Activated CD8-positive, alpha-beta memory T cell treated with anti-CD3 and anti-CD28 coated beads, Interleukin-2, amount 50 U/mL, for 4 hours (primary cell): ENCODE measurements around the gene GUCA1C.

Source experiments
- DNase-seq: peaks from one replicate; pipeline ENCODE4 v3.0.0-alpha.2; 2020

GUCA1C gene

DNA sequence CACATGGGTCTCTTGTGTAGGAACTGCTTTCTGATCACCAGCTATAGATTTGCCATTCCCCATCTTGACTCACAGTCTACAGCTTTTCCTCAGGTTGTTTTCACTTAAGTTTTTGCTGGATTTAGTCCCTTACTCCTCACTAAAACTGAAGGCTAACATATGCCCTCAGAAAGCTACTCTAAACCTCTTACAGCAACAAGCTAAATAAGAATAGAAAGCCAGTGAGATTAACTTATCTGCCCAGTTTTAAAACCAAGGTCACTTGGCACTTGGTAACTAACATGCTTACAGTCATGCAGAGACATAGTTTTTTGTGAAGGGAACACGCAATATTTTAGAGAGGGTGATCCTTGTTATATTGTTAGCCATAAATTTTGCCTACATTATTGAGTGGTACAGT, at the start of gene GUCA1C:
Gene GUCA1C, minus strand, starts transcription at position 180 of the 400 bp plus-strand sequence. Its CDS starts 117 bp downstream, at position 63.
- no peak for DNase-seq

- DNase-seq = no peak
Observed at GRCh38 chr3:108998436-108998835, 44.8 kb upstream of the GUCA1C start.

DNA sequence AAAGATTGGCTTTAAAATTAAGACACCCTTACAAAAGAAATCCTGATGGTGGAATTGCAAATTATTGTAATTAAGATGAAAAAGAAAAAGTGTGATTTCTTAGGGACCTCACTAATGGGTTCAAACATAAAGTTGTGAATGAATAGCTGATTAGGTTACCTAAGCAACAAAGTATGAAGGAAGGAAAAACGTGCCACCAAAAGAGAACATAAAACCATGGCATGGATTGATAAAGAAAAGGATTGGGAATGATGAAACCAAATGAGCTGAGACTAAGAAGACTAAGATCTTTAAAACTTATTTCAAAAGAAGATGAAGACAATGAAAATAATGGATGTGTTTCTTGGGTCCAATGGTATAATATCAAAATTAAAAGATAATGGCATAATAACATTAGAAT, 32.2 kb upstream of the GUCA1C start:
- DNase-seq = no peak

- no peak for DNase-seq
Observed at GRCh38 chr3:108983051-108983450, 29.4 kb upstream of the GUCA1C start.

DNA sequence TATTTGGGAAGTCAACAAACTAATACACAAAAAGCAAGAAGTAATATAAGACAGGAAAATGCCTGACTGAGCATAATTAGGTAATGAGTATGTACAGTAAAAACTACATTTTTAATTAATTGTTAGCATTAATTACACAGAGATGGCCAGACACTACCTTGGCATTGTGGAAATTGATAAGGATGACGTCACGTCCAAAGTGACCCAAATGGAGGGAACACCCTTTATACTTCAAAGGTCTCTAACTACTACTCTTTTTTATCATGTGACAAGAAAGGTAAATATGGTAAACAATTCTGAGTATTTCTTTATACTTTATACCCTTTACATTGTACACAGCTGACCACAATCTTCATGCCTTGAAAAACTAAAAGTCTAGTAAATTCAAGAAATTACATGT, 22.4 kb upstream of the GUCA1C start:
- DNase-seq = no peak

DNA sequence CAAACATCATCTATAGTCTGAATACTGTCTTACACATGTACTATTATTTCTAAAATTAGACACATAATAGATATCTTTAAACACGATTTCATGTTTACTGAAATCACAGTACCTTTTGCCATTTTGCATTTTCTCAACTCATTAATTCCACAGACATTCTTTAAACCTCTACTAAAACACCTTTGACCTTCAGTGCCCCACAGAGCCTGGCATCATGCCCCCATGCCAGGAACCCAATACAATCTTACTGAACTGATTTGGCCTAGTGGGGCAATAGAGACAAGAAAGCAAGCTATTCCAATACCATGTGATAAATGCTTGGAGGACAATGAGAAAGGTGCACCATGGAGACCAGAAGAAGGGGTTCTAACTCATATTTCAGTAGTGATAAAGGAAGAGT, 19.3 kb upstream of the GUCA1C start:
- no peak for DNase-seq

DNA sequence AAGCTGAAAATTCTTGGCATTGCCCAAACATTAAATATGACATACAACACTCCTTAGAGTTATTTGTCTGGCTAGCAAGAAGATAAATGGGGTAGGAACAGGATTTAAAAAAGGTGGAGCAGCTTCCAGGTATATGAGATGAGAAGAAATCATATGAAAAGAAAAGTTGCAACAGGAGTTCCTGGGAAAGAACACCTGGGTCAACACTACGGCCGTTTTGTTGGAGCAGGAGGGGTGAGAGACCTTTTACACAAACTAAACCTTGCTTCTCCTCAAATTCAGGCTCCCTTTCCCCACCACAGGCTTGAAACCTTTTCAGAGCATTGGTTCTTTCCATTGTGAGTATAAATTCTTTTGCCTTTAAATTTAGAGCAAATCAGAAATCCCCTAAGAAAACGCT, 18.8 kb upstream of the GUCA1C start:
- DNase-seq = no peak

DNA sequence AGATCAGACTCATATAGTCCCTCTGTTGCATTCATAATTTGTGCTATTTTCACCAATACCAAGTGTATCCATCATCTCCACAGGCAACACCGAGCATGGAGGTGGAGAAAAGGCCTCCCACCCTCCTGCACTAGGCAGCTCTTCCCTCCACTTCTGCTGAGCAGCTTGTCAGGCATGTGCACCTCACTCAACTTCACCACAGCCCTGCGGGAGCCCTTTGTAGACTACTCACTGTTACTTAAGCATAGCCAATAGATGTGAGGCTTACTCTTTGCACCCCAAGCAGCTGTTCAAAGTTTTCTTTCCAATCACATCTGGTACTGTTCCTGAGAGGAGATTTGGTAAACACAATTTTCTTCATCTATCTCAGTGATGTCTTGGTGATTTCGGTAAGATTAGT, 16.9 kb upstream of the GUCA1C start:
- no peak for DNase-seq

- DNase-seq = no peak
Observed at GRCh38 chr3:108966773-108967172, 13.1 kb upstream of the GUCA1C start.

GRCh38 chr3:108959017-108959416, 5.3 kb upstream of the GUCA1C start:
- no peak for DNase-seq

- no peak for DNase-seq
Observed at GRCh38 chr3:108953210-108953609, 469 bp downstream of the GUCA1C start.

DNA sequence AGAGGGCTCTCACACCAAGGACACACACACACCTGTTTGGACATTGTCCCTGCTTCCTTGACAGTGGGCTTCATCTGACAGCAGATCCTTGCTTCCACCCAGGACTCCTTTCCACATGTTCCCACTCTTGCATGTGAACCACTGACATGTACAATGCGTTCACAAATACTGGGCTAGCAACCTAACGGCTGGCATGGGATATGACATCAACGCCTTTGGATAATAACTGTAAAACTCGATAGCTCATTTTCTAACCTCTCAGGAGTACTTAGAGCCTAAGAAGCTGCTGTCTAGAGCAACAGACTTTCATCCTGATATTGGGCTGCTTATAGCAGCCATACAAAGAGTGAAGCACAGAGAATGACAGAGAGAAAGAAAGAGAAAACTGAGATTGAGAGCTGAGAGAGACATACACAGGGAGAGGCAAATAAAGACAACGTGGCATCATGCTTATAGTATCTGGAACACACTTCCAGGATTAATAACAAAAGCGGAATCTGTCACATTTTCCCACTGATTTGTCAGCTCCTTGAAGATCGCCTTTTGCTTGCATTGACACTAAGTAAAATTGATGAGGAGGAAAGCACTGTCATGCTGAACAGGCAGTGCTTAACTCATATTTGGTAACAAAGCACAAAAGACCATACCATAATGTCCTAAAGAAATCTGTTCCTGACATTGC, 1.7 kb downstream of the GUCA1C start:
- DNase-seq = no peak

GRCh38 chr3:108947855-108948254, 5.8 kb downstream of the GUCA1C start:
- DNase-seq = no peak

- DNase-seq = no peak
Observed at GRCh38 chr3:108946292-108947285, 7.1 kb downstream of the GUCA1C start.

GRCh38 chr3:108940568-108941263, 13.0 kb downstream of the GUCA1C start:
- DNase-seq = no peak

GRCh38 chr3:108940166-108940565, 13.5 kb downstream of the GUCA1C start:
- no peak for DNase-seq

DNA sequence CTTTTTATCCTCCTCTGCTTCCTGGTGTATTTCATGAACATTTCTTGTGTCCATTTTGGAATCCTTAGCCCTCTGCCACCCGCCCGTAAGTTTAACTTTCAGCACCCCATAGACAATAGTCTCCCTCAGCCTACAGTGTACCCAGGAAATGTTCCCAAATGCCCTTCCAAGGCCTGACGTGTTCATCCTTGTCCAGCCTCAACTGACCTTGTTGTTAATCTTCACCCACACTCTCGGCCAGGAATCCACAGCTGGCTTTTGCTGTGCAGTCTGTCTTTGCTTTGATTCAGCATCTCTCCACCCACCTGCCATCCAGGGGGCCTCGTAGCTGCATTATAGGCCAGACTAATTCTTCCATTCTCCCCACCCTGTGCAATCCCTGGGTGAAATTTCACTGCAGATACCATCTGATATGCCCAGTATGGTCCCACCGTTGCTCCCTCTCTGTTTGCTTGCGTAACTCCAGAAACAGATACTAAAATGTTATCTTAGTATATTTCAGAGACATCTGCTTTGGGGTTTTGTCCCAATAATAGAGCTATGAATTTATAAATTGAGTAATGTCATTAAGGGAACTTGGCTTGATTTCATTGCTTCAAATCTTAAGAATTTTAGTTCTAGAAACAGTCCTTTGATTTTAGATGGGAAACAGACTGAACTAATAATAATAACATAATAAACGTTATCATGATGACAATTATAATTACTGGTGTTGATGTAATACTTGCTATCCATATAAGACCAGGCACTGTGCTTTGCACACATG, 16.6 kb downstream of the GUCA1C start:
- DNase-seq = no peak

GRCh38 chr3:108931035-108931434, 22.6 kb downstream of the GUCA1C start:
- DNase-seq = no peak

DNA sequence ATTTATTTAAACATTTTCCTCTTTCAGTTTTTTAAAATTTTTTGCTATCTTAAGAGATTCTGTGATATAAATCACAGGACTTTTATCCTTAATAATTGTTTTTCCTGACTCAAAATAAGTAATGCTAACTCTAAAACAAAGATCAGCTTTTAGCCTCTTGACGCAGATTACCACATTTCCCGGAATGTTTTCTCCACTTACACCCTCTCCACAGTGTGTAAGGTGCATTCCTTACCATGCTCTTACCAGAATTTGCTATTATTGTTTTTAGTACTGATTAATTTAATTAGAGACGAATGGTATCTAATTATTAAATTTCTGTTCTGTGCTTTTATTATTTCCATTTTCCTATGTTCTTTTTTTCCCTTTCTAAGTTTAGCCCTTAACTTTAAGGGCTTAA, 34.8 kb downstream of the GUCA1C start:
- DNase-seq = no peak

DNA sequence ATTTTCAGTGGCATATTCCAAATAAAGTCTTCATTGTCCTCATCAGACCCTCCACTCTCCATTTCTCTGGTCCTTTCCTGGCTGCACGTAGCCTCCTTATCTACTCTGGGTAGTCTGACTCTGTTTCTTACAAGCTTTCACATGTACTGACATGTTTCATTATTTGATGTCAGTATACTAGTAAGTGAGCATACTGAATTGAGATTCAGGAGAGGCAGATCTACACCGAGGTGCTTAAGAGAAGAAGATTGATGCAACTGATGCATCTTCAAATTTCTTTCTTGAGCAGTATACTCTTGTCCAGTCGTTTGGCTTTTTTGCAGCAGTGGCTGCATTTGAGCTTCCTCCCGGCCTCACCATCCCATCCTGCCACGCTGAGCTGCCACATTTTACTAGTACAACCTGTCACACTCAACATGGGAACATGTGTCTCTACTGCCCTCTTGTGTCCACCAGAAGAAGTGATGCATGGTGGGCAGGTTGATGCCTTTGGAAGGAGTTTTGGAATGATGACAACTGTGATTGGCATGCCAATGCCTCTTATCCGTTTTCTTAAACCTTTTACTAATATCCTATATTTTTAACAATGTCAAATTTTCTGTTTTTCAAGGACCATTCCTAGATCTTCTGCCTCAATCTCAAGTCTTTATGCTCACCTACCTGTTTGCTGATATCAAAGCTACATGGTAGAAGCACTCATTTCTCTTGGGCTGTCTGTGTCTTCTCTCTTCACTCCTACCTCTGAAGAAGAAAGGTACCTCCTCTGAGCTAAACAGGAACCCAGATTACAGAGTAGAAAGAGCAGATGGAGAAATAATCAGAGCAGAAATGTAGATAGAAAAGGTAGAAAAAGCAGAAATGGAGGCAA, 38.7 kb downstream of the GUCA1C start:
- DNase-seq = peak; percentile 58

GRCh38 chr3:108909799-108910198, 43.9 kb downstream of the GUCA1C start:
- DNase-seq = no peak

DNA sequence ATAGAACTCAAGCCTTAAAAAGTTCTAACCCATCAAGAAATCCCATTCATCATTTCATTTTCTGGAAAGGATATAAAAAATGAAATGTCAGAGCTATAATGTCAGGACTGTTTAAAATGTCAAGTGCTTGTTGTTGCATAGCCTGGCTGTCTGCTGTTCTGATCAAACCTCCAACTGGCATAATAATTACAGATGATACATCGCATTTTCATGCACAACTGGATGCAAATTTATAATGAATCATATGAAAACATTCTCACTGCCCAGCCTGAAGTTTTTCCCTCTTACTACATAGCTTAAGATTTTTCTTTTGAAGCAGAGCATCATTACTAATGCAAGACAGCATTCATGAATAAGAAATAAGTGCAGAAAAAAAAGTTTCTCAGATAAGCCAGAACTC, 46.5 kb downstream of the GUCA1C start:
- no peak for DNase-seq
